Panc1 (cell line): ENCODE data around the gene TMED9. TPM values are rescaled to one million over a fixed set of nuclear protein-coding genes. Genes with fewer than 3 reads are reported as not detected.

ENCODE experiments used
- ATAC-seq: fragments of 200-7000 bp; cut with Tn5 transposase; 2 replicates; pipeline ENCODE4 v1.9.1; 2020; ENCODE audit warnings: mild to moderate bottlenecking, moderate library complexity
- BruUV-seq: library from RNA; stranded (reverse); fragments of 400-500 nt; replicated peaks from 2 replicates; lab custom pipeline; 2021; lab: Mats Ljungman, UMichigan
- CTCF ChIA-PET: fragments of 300-600 bp; sonication (Branson Sonifier 250); formaldehyde crosslinking; loops from one replicate; lab custom pipeline; 2022; ENCODE audit warnings: antibody characterized with exemption; lab: Charles Lee
- POLR2A ChIA-PET: fragments of 300-600 bp; sonication (Branson Sonifier 250); formaldehyde crosslinking; loops from one replicate; lab custom pipeline; 2022; ENCODE audit warnings: antibody characterized with exemption; lab: Charles Lee
- DNase-seq: peaks from one replicate; pipeline ENCODE4 v3.0.0-alpha.2; 2010; ENCODE audit warnings: low read depth, low spot score
- H3K27ac ChIP-seq: 2 replicates; pipeline ENCODE4 v1.5.1; 2011; ENCODE audit warnings: mild to moderate bottlenecking, low read length, inconsistent platforms
- H3K27me3 ChIP-seq: fragments of 200-500 bp; sonication (Bioruptor generic); 2 replicates; pipeline ENCODE4 v1.6.0; 2014; ENCODE audit warnings: low read length, inconsistent platforms; ENCODE audit not compliant: control insufficient read depth, insufficient read depth
- H3K36me3 ChIP-seq: fragments of 200-500 bp; sonication (Bioruptor generic); 2 replicates; pipeline ENCODE4 v1.5.1; 2014; ENCODE audit warnings: inconsistent platforms, mild to moderate bottlenecking, low read length, moderate library complexity; ENCODE audit not compliant: control insufficient read depth, insufficient read depth
- H3K4me1 ChIP-seq: 2 replicates; pipeline ENCODE4 v1.5.1; 2011; ENCODE audit warnings: inconsistent platforms, mild to moderate bottlenecking, low read length, moderate library complexity; ENCODE audit not compliant: control insufficient read depth, insufficient read depth
- H3K4me3 ChIP-seq, 2 experiments: 2 replicates each; pipeline ENCODE4 v1.5.1; 2011 to 2012; ENCODE audit warnings: low read depth in 2 of 2, low read length in 2 of 2, mild to moderate bottlenecking in 2 of 2, inconsistent platforms in 1 of 2, moderate library complexity in 1 of 2
- H3K9me3 ChIP-seq: fragments of 200-500 bp; sonication (Bioruptor generic); 2 replicates; pipeline ENCODE4 v1.5.1; 2014; ENCODE audit warnings: low read depth, mild to moderate bottlenecking, inconsistent platforms, low read length, moderate library complexity; ENCODE audit not compliant: control insufficient read depth, insufficient read depth
- POLR2AphosphoS5 ChIP-seq: IDR thresholded peaks from 2 replicates; pipeline ENCODE4 v1.6.1; 2012; ENCODE audit warnings: mild to moderate bottlenecking, low read depth, low read length, moderate library complexity
- REST ChIP-seq, 2 experiments: IDR thresholded peaks; 2 replicates each; pipeline ENCODE4 v1.6.1; 2011 to 2012; ENCODE audit warnings: low read depth in 2 of 2, control low read depth in 1 of 2, low read length in 1 of 2, mild to moderate bottlenecking in 1 of 2, moderate library complexity in 1 of 2; ENCODE audit not compliant: insufficient read depth in 1 of 2
- SIN3A ChIP-seq: IDR thresholded peaks from 2 replicates; pipeline ENCODE4 v1.6.1; 2012; ENCODE audit warnings: low read depth, mild to moderate bottlenecking, low read length, moderate library complexity, borderline replicate concordance; ENCODE audit not compliant: insufficient read depth
- TCF7L2 ChIP-seq: IDR thresholded peaks from 2 replicates; pipeline ENCODE4 v1.6.1; 2011; ENCODE audit warnings: mild to moderate bottlenecking, low read depth, low read length, inconsistent platforms
- in situ Hi-C: cut with HindIII; loops from 2 replicates; pipeline ENCODE4 v1.10.0; 2016; ENCODE audit warnings: low sequenced_read_pairs, low pct_unique_long_range_greater_than_20kb
- intact Hi-C: fragments of 100-400 bp; cut with micrococcal nuclease; formaldehyde crosslinking; loops from one replicate; pipeline ENCODE4 v1.10.0; 2022; ENCODE audit not compliant: unreplicated experiment
- total RNA-seq: library from RNA; stranded (reverse); gene quantifications from one replicate; pipeline ENCODE4 v1.2.1, GENCODE V29; 2021; ENCODE audit not compliant: unreplicated experiment
- TF ChIP-seq, protein P1 (sequence below): fragments of 450-650 bp; IDR thresholded peaks from 2 replicates; pipeline ENCODE4 v1.5.1; 2017; ENCODE audit warnings: mild to moderate bottlenecking

The TMED9 gene
- total RNA-seq, 1 experiment from 2014 or later: 293 TPM

DNA sequence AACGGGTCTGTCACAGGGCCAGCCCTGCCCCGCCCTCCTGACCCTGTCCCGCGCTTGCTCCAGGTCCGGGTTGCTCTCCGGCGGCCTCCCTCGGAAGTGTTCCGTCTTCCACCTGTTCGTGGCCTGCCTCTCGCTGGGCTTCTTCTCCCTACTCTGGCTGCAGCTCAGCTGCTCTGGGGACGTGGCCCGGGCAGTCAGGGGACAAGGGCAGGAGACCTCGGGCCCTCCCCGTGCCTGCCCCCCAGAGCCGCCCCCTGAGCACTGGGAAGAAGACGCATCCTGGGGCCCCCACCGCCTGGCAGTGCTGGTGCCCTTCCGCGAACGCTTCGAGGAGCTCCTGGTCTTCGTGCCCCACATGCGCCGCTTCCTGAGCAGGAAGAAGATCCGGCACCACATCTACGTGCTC is 12.1 kb downstream of the TMED9 start:
- no peak overlapping the region for H3K4me3 ChIP-seq
- no peaks in the 10 kb centered on the region; the same call in 1 of the 2 replicates for H3K36me3 ChIP-seq
- ChIA-PET CTCF (no interaction called here), POLR2A (no interaction called here)
- ATAC-seq (no peak), DNase-seq (no peak)
- no peaks in the 10 kb centered on the region for H3K9me3 ChIP-seq
- in situ Hi-C loops: no loop called here
- intact Hi-C loops: no loop called here
- TF ChIP-seq REST (IDR thresholded peaks at IDR 0.05; ENCODE audit: insufficient read depth in 1 of 2, low read depth in 2 of 2, low read length in 1 of 2): no peak
- TF ChIP-seq SIN3A: no peak
- TF ChIP-seq, protein P1, sequence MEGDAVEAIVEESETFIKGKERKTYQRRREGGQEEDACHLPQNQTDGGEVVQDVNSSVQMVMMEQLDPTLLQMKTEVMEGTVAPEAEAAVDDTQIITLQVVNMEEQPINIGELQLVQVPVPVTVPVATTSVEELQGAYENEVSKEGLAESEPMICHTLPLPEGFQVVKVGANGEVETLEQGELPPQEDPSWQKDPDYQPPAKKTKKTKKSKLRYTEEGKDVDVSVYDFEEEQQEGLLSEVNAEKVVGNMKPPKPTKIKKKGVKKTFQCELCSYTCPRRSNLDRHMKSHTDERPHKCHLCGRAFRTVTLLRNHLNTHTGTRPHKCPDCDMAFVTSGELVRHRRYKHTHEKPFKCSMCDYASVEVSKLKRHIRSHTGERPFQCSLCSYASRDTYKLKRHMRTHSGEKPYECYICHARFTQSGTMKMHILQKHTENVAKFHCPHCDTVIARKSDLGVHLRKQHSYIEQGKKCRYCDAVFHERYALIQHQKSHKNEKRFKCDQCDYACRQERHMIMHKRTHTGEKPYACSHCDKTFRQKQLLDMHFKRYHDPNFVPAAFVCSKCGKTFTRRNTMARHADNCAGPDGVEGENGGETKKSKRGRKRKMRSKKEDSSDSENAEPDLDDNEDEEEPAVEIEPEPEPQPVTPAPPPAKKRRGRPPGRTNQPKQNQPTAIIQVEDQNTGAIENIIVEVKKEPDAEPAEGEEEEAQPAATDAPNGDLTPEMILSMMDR: no peak
- TF ChIP-seq TCF7L2: no peak
- TF ChIP-seq POLR2AphosphoS5: no peak
- BruUV-seq: no TSS peak
- no peak overlapping the region for H3K27ac ChIP-seq
- peaks cover 7% of the 10 kb centered on the region; the same call in 1 of the 2 replicates for H3K4me1 ChIP-seq
- no peaks in the 10 kb centered on the region for H3K27me3 ChIP-seq

GRCh38 chr5:177604656-177605055 is 12.7 kb downstream of the TMED9 start:
- in situ Hi-C loops: no loop called here

More at GRCh38 chr5:177604656-177605055, 12.7 kb downstream of the TMED9 start:
- TF ChIP-seq, protein P1: no peak
- TF ChIP-seq TCF7L2 (no peak), POLR2AphosphoS5 (no peak), SIN3A (no peak), REST (IDR thresholded peaks at IDR 0.05; ENCODE audit: insufficient read depth in 1 of 2, low read depth in 2 of 2, low read length in 1 of 2) (no peak)
- no peak overlapping the region for H3K27ac ChIP-seq
- ChIA-PET CTCF (no interaction called here), POLR2A (no interaction called here)
- DNase-seq (no peak), ATAC-seq (no peak)
- intact Hi-C loops: no loop called here
- H3K4me1 ChIP-seq: peaks cover 7% of the 10 kb centered on the region; the same call in 1 of the 2 replicates
- no peaks in the 10 kb centered on the region for H3K27me3 ChIP-seq
- no peaks in the 10 kb centered on the region for H3K9me3 ChIP-seq
- no peaks in the 10 kb centered on the region; the same call in 1 of the 2 replicates for H3K36me3 ChIP-seq
- no peak overlapping the region for H3K4me3 ChIP-seq
- BruUV-seq: no TSS peak
